ENCODE results near the gene TMEFF1.

The TMEFF1 gene

DNA sequence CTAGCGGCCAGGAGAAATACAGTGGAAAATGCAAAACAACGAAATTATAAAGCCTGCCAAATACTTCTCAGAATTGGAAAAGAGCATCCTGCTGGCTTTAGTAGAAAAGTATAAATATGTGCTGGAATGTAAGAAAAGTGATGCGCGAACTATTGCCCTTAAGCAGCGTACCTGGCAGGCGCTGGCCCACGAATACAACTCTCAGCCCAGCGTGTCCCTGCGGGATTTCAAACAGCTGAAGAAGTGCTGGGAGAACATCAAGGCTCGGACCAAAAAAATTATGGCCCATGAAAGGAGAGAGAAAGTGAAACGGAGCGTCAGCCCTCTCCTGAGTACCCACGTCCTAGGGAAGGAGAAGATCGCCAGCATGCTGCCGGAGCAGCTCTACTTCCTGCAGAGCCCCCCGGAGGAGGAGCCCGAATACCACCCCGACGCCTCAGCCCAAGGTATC lies 31.0 kb upstream of the TMEFF1 start:
- Histone ChIP-seq H3K9me3 (ENCODE audit: control insufficient read depth, insufficient read depth, low read length) (no peaks in the 10 kb centered on the region), H3K9ac (ENCODE audit: low read depth, low read length) (no peak overlapping the region), H3K36me3 (ENCODE audit: insufficient read depth, low read length) (no peaks in the 10 kb centered on the region), H3K4me1 (ENCODE audit: insufficient read depth, low read length) (no peaks in the 10 kb centered on the region)

DNA sequence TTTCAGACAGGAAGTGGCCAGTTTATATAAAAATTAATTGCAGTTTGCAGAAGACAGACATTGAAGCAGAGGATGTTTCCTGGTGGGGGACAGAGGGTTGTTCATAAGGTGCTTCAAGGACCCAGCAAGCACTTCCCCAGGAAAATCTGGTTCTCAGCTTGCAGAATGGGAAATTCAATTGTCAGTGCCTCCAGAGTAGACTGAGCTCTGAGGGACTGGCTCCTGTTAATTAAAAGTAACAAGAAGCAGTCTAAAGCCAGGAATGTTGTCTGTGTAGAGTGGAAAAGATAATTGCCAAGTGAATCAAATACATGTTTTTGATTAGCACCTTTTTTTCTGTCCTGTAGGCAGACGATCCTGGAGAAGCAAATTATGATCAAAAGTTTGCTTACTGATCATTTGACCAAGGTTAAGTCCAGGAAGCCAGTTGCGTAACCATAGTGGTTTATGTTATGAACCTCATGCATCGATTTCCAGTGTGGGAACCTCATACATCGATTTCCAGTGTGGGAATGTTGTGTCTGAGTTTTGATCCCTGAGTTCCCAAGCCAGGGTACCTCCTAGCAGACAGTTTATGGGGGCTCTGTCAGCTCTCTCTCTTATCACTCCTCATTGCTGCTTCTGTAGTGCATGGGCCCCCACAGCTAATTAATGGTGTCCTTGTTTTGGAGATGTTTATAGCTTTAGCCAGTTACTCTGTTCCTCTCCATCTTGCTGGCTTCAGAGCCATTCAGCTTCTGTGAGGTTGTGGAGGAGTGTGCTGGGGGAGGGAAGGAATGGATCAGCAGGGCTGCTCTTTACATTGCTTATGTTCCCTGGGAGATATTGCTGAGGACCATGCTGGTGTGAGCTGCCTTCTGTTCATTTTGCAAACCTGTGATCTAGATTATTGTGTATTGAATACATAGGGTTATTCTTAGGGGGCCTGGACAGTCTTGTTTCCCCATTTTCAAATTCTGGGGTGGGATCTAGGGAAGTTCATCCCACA lies 28.9 kb upstream of the TMEFF1 start:
- no peak overlapping the region for H3K9ac ChIP-seq (ENCODE audit: low read depth, low read length)
- no peaks in the 10 kb centered on the region for H3K36me3 ChIP-seq (ENCODE audit: insufficient read depth, low read length)
- H3K4me1 ChIP-seq (ENCODE audit: insufficient read depth, low read length) = no peaks in the 10 kb centered on the region
- H3K9me3 ChIP-seq (ENCODE audit: control insufficient read depth, insufficient read depth, low read length) = no peaks in the 10 kb centered on the region

DNA sequence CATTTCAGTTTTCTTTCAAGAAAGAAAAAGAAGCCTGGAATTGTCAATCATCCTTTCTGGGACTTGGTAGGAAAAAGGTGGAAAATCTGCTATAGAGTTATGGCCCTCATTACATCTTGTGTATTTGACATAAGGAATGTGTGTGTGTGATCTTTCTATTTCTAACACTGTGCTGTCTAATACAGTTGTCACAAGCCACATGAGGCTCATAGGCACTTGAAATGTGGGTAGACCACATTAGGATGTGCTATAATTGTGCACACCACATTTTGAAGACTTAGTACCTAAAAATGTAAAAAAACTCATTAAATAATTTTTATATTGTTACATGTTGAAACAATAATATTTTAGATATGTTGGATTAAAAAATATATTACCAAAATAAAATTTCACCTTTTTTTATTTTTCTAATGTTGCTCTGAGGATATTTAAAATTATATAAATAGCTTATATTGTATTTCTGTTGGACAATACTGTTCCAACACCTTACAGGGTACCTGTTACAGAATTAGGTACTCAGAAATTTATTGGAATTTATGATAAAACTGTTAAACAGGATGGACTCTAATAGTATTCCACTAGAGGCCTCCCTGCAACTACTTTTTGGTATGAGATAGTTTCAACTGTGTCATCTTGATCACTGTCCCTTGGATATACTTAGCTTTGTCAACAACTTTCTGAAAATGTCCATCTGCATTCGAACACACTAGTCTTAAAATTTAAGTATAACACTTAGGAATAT lies 27.6 kb upstream of the TMEFF1 start:
- Histone ChIP-seq H3K36me3 (ENCODE audit: insufficient read depth, low read length) (no peaks in the 10 kb centered on the region), H3K9ac (ENCODE audit: low read depth, low read length) (no peak overlapping the region), H3K9me3 (ENCODE audit: control insufficient read depth, insufficient read depth, low read length) (no peaks in the 10 kb centered on the region), H3K4me1 (ENCODE audit: insufficient read depth, low read length) (no peaks in the 10 kb centered on the region)

DNA sequence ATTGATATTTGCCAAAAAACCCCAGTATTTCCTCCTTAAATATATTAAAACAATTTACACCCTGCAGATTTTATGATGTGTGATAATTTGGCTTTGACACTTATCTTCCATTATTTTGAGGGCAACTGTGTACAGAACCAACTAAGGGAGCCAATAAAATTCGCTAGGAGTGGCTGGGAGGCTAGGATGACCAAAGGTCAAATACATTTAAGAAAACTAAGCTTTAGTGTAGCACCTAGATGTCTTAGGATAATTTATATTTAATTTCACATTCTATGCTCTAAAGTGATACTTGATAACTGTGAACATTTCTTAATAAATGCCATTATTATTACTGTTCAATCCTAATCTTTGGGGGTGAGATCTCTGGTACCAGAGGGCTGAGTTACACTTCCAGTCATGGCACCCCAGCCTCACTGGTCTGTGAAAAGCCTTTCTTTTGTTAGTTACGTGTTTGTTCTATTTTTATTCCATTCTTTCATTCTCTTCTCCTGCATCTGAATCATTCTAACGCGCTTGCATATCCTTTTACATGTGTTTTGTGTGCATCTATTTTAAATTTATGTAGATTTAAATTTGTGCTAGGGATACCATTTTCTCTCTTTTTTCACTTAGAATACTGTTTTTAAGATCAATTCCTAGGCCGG lies 26.9 kb upstream of the TMEFF1 start:
- Histone ChIP-seq H3K4me1 (ENCODE audit: insufficient read depth, low read length) (no peaks in the 10 kb centered on the region), H3K9me3 (ENCODE audit: control insufficient read depth, insufficient read depth, low read length) (no peaks in the 10 kb centered on the region), H3K9ac (ENCODE audit: low read depth, low read length) (no peak overlapping the region), H3K36me3 (ENCODE audit: insufficient read depth, low read length) (no peaks in the 10 kb centered on the region)

DNA sequence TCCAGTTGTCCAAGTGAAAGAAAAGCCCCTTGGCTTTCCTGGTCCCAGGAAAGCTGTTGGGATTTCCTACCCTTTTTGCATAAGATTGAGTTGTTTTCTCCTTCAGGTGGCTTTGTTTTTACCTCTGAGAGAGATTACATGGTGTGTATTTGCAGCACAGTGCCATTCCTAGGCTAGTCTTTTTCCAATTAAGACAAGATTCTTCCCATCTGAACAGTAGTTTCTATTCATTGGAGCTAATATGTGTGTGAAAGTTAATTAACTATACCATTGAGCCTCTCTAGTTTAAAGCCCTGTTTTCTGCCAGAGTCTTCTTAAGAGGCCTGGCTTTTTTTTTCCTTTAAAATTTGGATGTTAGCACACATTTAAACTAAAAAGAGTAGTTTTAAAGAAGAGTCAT lies 25.9 kb upstream of the TMEFF1 start:
- no peak overlapping the region for H3K9ac ChIP-seq (ENCODE audit: low read depth, low read length)
- H3K36me3 ChIP-seq (ENCODE audit: insufficient read depth, low read length) = no peaks in the 10 kb centered on the region

DNA sequence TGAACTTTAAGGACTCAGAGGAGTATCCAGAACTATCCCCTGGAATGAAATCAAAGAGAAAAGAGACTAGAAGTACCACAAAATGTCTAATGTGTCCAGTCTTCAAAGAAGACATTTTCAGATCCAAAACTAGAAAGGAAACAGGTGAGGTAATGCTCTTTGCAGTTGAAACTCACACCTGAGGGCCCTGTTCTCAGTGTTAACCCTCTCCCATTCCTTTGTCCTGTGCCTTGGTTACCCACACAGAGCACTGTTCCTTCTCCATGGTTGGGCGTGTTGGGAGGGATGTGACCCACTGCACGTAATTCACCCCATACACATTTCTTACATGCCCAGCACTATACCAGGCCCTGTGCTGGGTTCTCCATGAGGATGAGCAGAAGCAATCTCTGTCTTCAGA lies 24.7 kb upstream of the TMEFF1 start:
- no peaks in the 10 kb centered on the region for H3K4me1 ChIP-seq (ENCODE audit: insufficient read depth, low read length)
- H3K36me3 ChIP-seq (ENCODE audit: insufficient read depth, low read length) = no peaks in the 10 kb centered on the region; the same call in 1 of the 2 replicates
- H3K9ac ChIP-seq (ENCODE audit: low read depth, low read length) = no peak overlapping the region
- H3K9me3 ChIP-seq (ENCODE audit: control insufficient read depth, insufficient read depth, low read length) = peaks cover 7% of the 10 kb centered on the region; the same call in 1 of the 2 replicates

More for the DNA sequence above, 25.9 kb upstream of the TMEFF1 start:
- Histone ChIP-seq H3K4me1 (ENCODE audit: insufficient read depth, low read length) (no peaks in the 10 kb centered on the region), H3K9me3 (ENCODE audit: control insufficient read depth, insufficient read depth, low read length) (no peaks in the 10 kb centered on the region)

DNA sequence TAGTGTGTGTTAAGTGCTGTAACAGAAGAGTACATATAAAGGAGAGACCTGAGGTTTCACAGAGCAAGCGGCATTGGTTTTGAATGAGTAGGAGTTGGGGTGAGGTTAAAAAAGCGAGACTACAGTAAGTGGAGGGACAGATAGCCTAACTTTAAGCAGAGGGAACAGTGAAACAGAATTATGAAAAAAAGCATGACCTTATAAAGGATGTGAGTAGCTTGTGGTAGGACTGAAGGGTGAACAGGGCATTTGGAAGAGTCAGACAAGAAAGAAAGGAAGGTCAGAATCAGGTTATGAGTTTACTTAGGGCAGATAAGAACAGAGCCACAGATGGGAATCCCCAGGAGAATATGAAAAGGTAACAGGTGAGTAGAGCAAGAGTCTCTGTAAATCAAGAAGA lies 23.5 kb upstream of the TMEFF1 start:
- Histone ChIP-seq H3K9ac (ENCODE audit: low read depth, low read length) (no peak overlapping the region), H3K9me3 (ENCODE audit: control insufficient read depth, insufficient read depth, low read length) (peaks cover 7% of the 10 kb centered on the region; the same call in 1 of the 2 replicates), H3K4me1 (ENCODE audit: insufficient read depth, low read length) (no peaks in the 10 kb centered on the region), H3K36me3 (ENCODE audit: insufficient read depth, low read length) (no peaks in the 10 kb centered on the region; the same call in 1 of the 2 replicates)

DNA sequence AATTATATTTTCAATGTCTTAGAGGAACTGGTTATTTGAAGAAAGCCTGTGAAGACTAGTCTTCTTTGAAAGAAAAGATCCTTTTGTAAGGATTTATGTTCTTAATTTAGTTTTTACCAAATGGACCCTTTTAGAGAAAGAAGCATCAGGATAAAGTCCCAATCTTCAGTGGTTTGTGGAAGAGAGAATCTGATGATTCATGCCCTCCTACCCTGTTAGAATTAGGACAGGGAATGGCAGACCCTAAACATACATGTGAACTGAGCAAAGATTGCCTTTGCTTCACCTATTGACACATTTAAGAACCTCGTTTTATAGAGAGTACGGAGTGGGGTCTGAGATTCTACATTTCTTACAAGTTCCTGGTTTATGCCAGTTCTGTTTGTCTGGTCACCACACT lies 20.1 kb upstream of the TMEFF1 start:
- peaks cover 7% of the 10 kb centered on the region; the same call in 1 of the 2 replicates for H3K9me3 ChIP-seq (ENCODE audit: control insufficient read depth, insufficient read depth, low read length)
- no peak overlapping the region for H3K9ac ChIP-seq (ENCODE audit: low read depth, low read length)
- H3K4me1 ChIP-seq (ENCODE audit: insufficient read depth, low read length) = no peaks in the 10 kb centered on the region
- H3K36me3 ChIP-seq (ENCODE audit: insufficient read depth, low read length) = no peaks in the 10 kb centered on the region; the same call in 1 of the 2 replicates

DNA sequence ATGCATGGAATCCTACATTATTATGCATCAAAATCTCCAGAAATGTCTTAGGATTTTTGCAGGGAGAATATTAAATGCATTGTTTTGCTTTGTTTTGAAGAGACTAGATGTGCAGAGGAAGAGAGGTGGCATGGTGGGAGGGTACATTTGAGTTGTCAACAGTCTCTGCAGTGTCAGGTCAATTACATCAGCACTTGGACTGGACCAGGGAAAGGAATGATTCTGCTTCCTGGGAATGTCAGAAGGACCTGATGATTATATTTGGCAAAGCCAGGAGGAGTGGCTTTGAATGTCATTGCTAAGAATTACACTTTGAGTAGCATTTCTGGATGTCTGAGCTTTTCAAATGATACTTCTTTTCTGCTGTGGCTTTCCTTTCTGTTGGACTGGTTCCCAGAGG lies 17.5 kb upstream of the TMEFF1 start:
- no peaks in the 10 kb centered on the region for H3K4me1 ChIP-seq (ENCODE audit: insufficient read depth, low read length)
- H3K9ac ChIP-seq (ENCODE audit: low read depth, low read length) = no peak overlapping the region

DNA sequence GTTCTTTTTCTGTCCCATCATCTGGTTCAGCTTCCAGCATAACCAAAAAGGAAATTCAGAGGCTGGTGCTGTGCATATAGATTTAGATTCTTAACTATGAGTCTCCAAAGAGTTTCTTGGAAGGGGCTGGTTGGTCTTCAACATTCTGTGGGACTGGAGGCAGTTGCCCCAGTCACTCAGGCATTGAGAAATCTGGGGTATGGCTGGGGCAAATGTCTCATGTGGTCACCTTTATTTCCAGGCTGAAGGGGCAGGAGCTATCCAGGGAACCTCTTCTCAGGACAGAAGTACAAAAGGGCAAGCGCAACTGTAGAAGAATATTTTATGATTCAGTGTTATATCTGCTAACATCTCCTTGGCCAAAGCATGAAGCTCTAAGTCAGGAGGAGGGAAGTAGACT lies 15.4 kb upstream of the TMEFF1 start:
- H3K36me3 ChIP-seq (ENCODE audit: insufficient read depth, low read length) = no peaks in the 10 kb centered on the region; the same call in 1 of the 2 replicates
- peaks cover 4% of the 10 kb centered on the region; the same call in 1 of the 2 replicates for H3K4me1 ChIP-seq (ENCODE audit: insufficient read depth, low read length)
- no peak overlapping the region for H3K9ac ChIP-seq (ENCODE audit: low read depth, low read length)
- peaks cover 7% of the 10 kb centered on the region; the same call in 1 of the 2 replicates for H3K9me3 ChIP-seq (ENCODE audit: control insufficient read depth, insufficient read depth, low read length)

More for the DNA sequence above, 17.5 kb upstream of the TMEFF1 start:
- Histone ChIP-seq H3K36me3 (ENCODE audit: insufficient read depth, low read length) (no peaks in the 10 kb centered on the region; the same call in 1 of the 2 replicates), H3K9me3 (ENCODE audit: control insufficient read depth, insufficient read depth, low read length) (peaks cover 7% of the 10 kb centered on the region; the same call in 1 of the 2 replicates)

DNA sequence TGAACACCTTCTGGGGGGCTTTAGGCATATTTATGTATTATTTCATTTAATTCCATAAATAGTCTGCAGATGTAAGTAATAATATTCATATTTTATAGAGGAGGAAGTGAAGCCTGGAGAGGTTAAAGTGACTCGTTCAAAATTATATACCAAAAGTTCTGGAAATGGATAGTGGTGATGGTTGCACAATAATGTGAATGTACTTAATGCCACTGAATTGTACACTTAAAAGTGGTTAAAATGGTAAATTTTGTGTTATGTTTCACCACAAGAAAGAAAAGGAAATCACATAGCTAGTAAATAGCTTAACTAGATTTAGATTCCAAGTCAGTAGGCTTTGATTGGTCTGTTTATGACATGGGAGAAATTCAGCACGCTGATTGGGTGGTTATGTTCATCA lies 13.0 kb upstream of the TMEFF1 start:
- no peak overlapping the region for H3K9ac ChIP-seq (ENCODE audit: low read depth, low read length)
- H3K36me3 ChIP-seq (ENCODE audit: insufficient read depth, low read length) = no peaks in the 10 kb centered on the region
- H3K9me3 ChIP-seq (ENCODE audit: control insufficient read depth, insufficient read depth, low read length) = no peaks in the 10 kb centered on the region
- H3K4me1 ChIP-seq (ENCODE audit: insufficient read depth, low read length) = peaks cover 7% of the 10 kb centered on the region; the same call in 1 of the 2 replicates

DNA sequence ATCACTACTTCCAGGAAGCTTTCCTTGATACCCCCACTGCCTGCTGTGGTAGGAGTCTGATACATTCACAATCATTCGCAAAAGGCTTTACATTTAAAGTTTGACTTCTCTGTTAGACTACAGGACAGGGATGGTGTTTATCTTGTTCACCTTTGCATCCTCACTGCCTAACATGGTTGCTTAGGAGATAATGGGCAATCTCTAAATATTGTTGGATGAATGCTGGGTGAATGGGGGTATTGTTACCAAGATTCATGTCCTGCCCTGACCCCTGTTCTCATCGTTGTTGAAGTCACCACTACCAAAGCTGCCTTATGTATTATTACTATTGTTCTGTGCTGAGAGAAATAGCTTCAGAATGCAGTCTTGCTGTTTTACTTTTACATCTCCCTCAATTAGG lies 7.7 kb upstream of the TMEFF1 start:
- peaks cover 7% of the 10 kb centered on the region; the same call in 1 of the 2 replicates for H3K4me1 ChIP-seq (ENCODE audit: insufficient read depth, low read length)
- no peaks in the 10 kb centered on the region for H3K36me3 ChIP-seq (ENCODE audit: insufficient read depth, low read length)
- H3K9me3 ChIP-seq (ENCODE audit: control insufficient read depth, insufficient read depth, low read length) = no peaks in the 10 kb centered on the region
- H3K9ac ChIP-seq (ENCODE audit: low read depth, low read length) = no peak overlapping the region

DNA sequence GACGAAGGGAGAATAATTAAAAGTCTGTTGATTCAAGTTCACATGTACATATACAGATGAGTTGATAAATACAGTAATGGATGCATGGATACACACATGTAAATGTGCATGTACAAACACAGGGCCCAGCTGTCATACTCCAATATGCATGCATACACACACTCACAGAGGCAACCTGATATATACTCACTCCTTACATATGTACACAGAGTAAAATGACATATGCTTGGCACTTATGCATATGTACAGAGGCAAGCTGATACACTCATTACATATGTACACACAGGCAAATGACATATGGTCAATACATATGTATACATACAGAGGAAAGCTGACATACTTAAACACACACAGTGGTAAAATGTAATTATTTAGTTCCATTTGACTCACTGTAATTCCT lies 7.2 kb upstream of the TMEFF1 start:
- Histone ChIP-seq H3K9ac (ENCODE audit: low read depth, low read length) (no peak overlapping the region), H3K4me1 (ENCODE audit: insufficient read depth, low read length) (peaks cover 7% of the 10 kb centered on the region; the same call in 1 of the 2 replicates), H3K36me3 (ENCODE audit: insufficient read depth, low read length) (no peaks in the 10 kb centered on the region), H3K9me3 (ENCODE audit: control insufficient read depth, insufficient read depth, low read length) (no peaks in the 10 kb centered on the region)
